ENCODE measurements around the gene ABL1.

Gene ABL1

DNA sequence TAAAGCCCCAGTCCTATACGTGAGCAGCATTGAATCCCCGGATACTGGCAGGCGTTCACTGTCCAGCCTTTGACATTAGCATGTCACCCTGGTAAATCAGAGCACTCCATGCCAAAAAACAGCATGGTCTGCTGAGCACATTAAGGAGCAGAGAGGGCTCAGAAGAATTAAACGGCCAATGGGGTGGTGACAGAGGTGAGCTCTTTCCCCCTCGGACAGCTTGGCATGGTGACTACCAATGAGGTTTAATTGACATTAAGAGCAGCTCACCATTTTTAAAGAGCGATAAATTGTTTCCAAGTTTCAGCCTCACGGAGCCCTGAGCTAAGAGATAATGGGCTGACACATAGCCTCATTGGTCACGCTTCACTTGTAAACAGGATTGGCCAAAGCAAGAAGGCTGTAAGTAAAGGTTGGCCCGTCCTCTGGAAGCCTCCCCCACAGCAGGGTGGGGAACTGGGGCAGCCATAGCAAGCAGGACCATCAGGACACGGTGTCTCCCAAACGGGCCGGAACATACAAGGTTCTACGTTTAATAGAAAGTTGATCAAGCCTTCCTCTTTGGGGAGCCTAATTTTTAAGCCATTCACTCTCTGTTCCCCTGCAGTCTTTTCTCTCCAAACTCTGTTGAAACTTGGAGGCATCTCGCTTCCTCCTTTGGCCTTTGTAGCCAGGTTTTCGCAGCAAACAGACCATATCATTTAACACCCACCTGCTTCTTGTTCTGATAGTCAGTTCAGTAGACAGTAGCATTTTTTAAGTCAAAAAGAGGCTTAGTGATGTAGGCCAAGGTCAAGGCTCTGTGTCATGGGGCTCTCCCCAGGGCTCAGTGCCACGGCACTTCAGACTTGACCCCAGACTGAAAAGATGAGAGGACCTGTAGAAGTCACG is 35.7 kb downstream of the ABL1 start:
- DNase-seq (ENCODE audit: low read depth): no peak
- TF ChIP-seq POLR2A (IDR thresholded peaks at IDR 0.05; ENCODE audit: extremely low read depth, insufficient read length): no peak
- TF ChIP-seq MYC (IDR thresholded peaks at IDR 0.05; ENCODE audit: low read depth, low read length): no peak
- TF ChIP-seq, protein P1, sequence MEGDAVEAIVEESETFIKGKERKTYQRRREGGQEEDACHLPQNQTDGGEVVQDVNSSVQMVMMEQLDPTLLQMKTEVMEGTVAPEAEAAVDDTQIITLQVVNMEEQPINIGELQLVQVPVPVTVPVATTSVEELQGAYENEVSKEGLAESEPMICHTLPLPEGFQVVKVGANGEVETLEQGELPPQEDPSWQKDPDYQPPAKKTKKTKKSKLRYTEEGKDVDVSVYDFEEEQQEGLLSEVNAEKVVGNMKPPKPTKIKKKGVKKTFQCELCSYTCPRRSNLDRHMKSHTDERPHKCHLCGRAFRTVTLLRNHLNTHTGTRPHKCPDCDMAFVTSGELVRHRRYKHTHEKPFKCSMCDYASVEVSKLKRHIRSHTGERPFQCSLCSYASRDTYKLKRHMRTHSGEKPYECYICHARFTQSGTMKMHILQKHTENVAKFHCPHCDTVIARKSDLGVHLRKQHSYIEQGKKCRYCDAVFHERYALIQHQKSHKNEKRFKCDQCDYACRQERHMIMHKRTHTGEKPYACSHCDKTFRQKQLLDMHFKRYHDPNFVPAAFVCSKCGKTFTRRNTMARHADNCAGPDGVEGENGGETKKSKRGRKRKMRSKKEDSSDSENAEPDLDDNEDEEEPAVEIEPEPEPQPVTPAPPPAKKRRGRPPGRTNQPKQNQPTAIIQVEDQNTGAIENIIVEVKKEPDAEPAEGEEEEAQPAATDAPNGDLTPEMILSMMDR (IDR thresholded peaks at IDR 0.05; ENCODE audit: low read depth, low read length): no peak
- TF ChIP-seq, protein P2, sequence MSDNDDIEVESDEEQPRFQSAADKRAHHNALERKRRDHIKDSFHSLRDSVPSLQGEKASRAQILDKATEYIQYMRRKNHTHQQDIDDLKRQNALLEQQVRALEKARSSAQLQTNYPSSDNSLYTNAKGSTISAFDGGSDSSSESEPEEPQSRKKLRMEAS (IDR thresholded peaks at IDR 0.05; ENCODE audit: low read depth, low read length): no peak
- no peak overlapping the region for H3K4me3 ChIP-seq (ENCODE audit: low read depth, low read length)

DNA sequence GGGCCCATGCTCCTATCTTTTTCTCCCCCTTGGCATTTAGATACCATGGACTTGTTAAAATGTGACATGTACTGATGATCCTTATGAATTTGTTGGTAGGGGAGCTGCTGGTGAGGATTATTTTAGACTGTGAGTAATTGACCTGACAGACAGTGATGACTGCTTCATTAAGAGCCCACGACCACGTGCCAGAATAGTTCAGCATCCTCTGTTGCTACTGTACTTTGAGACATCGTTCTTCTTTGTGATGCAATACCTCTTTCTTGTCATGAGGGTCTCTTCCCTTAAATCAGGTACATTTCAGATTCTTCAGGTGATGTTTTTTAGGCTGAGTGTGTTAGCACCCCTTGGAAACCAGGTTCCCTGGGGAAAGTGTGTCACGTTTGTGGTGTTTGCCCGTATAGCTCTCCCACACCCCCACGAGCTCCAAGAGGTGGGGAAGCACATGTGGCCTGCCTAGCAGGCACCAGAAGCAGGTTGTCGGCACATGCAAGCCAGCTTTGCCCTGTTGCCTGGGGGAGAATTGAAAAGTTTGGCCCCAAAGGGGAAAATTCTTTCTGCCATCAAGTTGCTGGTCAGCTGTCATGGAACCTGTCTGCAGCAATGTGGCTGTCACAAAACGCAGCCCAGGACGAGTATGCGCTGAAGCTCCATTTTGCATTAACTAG is 36.5 kb downstream of the ABL1 start:
- no peak for DNase-seq (ENCODE audit: low read depth)
- no peak overlapping the region for H3K4me3 ChIP-seq (ENCODE audit: low read depth, low read length)
- TF ChIP-seq, protein P1 (IDR thresholded peaks at IDR 0.05; ENCODE audit: low read depth, low read length): no peak
- TF ChIP-seq POLR2A (IDR thresholded peaks at IDR 0.05; ENCODE audit: extremely low read depth, insufficient read length) (no peak), MYC (IDR thresholded peaks at IDR 0.05; ENCODE audit: low read depth, low read length) (no peak)
- TF ChIP-seq, protein P2 (IDR thresholded peaks at IDR 0.05; ENCODE audit: low read depth, low read length): no peak

DNA sequence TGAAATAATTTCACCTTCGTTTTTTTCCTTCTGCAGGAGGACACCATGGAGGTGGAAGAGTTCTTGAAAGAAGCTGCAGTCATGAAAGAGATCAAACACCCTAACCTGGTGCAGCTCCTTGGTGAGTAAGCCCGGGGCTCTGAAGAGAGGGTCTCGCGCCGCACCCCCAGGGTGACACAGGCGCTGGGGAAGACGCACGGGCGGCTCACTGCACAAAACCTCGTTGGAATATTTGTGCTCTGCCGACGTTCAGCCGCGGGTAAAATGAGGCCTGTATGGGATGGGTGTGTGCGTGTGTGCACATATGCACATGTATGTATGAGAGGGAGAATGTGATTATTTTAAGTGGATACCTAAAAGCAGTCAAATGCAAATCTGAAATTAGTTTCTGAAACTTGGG is 37.0 kb downstream of the ABL1 start:
- no peak overlapping the region for H3K4me3 ChIP-seq (ENCODE audit: low read depth, low read length)
- TF ChIP-seq MYC (IDR thresholded peaks at IDR 0.05; ENCODE audit: low read depth, low read length) (no peak), POLR2A (IDR thresholded peaks at IDR 0.05; ENCODE audit: extremely low read depth, insufficient read length) (no peak)
- TF ChIP-seq, protein P2 (IDR thresholded peaks at IDR 0.05; ENCODE audit: low read depth, low read length): no peak
- TF ChIP-seq, protein P1 (IDR thresholded peaks at IDR 0.05; ENCODE audit: low read depth, low read length): no peak
- DNase-seq (ENCODE audit: low read depth): no peak

DNA sequence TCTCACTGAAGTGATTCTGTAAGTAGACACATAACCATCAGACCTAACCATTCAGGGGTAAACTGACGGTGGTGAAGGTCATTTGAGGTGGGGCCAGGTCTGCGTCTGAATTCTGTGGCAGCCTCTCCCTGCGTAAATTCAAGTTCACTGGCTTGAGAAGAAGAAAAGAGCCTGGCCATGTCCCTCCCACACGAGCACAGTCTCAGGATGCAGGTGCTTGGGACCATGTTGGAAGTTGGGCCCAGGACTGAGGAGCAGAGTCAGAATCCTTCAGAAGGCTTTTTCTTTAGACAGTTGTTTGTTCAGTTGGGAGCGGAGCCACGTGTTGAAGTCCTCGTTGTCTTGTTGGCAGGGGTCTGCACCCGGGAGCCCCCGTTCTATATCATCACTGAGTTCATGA is 37.5 kb downstream of the ABL1 start:
- TF ChIP-seq POLR2A (IDR thresholded peaks at IDR 0.05; ENCODE audit: extremely low read depth, insufficient read length): no peak
- TF ChIP-seq, protein P1 (IDR thresholded peaks at IDR 0.05; ENCODE audit: low read depth, low read length): no peak
- TF ChIP-seq MYC (IDR thresholded peaks at IDR 0.05; ENCODE audit: low read depth, low read length): no peak
- H3K4me3 ChIP-seq (ENCODE audit: low read depth, low read length): no peak overlapping the region
- no peak for DNase-seq (ENCODE audit: low read depth)

DNA sequence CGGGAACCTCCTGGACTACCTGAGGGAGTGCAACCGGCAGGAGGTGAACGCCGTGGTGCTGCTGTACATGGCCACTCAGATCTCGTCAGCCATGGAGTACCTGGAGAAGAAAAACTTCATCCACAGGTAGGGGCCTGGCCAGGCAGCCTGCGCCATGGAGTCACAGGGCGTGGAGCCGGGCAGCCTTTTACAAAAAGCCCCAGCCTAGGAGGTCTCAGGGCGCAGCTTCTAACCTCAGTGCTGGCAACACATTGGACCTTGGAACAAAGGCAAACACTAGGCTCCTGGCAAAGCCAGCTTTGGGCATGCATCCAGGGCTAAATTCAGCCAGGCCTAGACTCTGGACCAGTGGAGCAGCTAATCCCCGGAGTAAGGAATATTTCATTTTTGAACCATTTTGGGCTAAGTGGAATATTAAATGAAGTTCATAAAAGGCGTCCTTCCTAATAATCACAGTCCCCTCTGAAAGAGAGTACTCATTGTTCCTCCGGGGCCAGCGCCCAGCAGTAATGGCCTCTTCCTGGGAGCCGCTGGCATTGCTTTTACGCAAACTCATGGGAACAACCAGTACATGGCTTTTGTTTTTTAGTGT is 38.0 kb downstream of the ABL1 start:
- TF ChIP-seq, protein P1 (IDR thresholded peaks at IDR 0.05; ENCODE audit: low read depth, low read length): no peak
- no peak overlapping the region for H3K4me3 ChIP-seq (ENCODE audit: low read depth, low read length)
- DNase-seq (ENCODE audit: low read depth): no peak

Data from NB4 (cell line).